ENCODE data around the gene SH2D4B. TPM values are rescaled to one million over a fixed set of nuclear protein-coding genes. Genes with fewer than 3 reads are reported as not detected.

The SH2D4B gene
- total and polyA plus RNA-seq, 8 donors: 0.09 to 0.37 (median 0.20) TPM

DNA sequence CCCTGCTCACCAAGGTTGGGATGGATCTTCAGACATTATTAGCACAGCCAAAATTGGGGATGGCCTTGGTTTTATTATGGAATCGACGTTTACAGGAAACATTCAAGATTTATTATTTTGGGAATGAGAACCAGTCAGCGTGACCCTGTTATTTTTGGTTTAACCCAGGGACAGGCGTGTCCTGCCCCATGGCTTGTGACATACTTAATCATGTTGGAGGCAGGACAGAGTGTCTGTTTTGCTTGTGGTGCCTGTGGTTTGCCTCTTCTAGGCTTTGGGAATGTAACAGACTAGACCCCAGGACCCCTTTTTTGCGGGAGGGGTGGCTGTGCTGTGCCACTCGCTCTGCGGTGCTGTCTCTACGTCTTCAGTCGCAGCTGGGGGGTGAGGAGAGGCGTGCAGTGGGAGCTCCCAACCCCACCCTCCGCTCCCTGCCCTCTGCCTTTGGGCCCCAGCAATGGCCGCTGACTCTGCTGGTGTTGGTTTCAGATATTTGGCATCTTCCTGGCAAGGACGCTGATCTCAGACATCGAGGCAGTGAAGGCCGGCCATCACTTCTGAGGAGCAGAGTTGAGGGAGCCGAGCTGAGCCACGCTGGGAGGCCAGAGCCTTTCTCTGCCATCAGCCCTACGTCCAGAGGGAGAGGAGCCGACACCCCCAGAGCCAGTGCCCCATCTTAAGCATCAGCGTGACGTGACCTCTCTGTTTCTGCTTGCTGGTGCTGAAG, 20.1 kb upstream of the SH2D4B start:
- no peaks in the 10 kb centered on the region for H3K9me3 ChIP-seq
- H3K27ac ChIP-seq: peak overlapping the region in 1 of 2 donors; percentile 48
- H3K36me3 ChIP-seq: peaks cover 4 to 100% of the 10 kb centered on the region in 2 donors
- H3K4me1 ChIP-seq: peaks cover 0 to 31% of the 10 kb centered on the region in 2 donors
- intact Hi-C loops (cut with DNase I): no loop called here
- TF ChIP-seq, protein P1, sequence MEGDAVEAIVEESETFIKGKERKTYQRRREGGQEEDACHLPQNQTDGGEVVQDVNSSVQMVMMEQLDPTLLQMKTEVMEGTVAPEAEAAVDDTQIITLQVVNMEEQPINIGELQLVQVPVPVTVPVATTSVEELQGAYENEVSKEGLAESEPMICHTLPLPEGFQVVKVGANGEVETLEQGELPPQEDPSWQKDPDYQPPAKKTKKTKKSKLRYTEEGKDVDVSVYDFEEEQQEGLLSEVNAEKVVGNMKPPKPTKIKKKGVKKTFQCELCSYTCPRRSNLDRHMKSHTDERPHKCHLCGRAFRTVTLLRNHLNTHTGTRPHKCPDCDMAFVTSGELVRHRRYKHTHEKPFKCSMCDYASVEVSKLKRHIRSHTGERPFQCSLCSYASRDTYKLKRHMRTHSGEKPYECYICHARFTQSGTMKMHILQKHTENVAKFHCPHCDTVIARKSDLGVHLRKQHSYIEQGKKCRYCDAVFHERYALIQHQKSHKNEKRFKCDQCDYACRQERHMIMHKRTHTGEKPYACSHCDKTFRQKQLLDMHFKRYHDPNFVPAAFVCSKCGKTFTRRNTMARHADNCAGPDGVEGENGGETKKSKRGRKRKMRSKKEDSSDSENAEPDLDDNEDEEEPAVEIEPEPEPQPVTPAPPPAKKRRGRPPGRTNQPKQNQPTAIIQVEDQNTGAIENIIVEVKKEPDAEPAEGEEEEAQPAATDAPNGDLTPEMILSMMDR (IDR thresholded peaks at IDR 0.05): no peak
- no peak overlapping the region for H3K4me3 ChIP-seq
- no peak for ATAC-seq
- no peaks in the 10 kb centered on the region for H3K27me3 ChIP-seq
- DNase-seq: peak in 1 of 4 donors; percentile 31

DNA sequence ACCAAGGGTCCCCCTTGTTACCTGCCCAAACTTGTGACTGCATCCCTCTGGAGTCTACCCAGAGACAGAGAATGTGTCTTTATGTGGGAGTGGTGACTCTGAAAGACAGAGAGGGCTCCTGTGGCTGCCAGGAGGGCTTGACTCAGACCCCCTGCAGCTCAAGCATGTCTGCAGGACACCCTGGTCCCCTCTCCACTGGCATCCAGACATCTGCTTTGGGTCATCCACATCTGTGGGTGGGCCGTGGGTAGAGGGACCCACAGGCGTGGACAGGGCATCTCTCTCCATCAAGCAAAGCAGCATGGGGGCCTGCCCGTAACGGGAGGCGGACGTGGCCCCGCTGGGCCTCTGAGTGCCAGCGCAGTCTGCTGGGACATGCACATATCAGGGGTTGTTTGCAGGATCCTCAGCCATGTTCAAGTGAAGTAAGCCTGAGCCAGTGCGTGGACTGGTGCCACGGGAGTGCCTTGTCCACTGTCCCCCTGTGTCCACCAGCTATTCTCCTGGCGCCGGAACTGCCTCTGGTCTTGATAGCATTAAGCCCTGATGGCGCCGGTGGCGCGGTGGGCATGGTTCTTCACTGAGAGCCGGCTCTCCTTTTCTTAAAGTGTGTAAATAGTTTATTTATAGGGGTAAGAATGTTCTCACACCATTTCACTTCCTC, 19.4 kb upstream of the SH2D4B start:
- no peaks in the 10 kb centered on the region for H3K27me3 ChIP-seq
- peaks cover 3 to 94% of the 10 kb centered on the region in 2 donors for H3K36me3 ChIP-seq
- H3K4me3 ChIP-seq: no peak overlapping the region
- H3K9me3 ChIP-seq: no peaks in the 10 kb centered on the region
- H3K27ac ChIP-seq: peak overlapping the region in 1 of 2 donors; percentile 48
- intact Hi-C loops (cut with DNase I): no loop called here
- TF ChIP-seq, protein P1 (IDR thresholded peaks at IDR 0.05): no peak
- peaks cover 0 to 31% of the 10 kb centered on the region in 2 donors for H3K4me1 ChIP-seq
- DNase-seq: peak in 1 of 4 donors; percentile 32
- no peak for ATAC-seq

- TF ChIP-seq, protein P1 (IDR thresholded peaks at IDR 0.05): no peak
These were observed 18.8 kb upstream of the SH2D4B start for GRCh38 chr10:80518807-80519360.

GRCh38 chr10:80519936-80520650, 17.6 kb upstream of the SH2D4B start:
- Histone ChIP-seq H3K27me3 (no peaks in the 10 kb centered on the region), H3K27ac (no peak overlapping the region), H3K9me3 (no peaks in the 10 kb centered on the region), H3K4me3 (no peak overlapping the region), H3K36me3 (peaks cover 0 to 76% of the 10 kb centered on the region in 2 donors), H3K4me1 (peaks cover 0 to 48% of the 10 kb centered on the region in 2 donors)
- intact Hi-C loops (cut with DNase I): no loop called here
- DNase-seq: peak in 1 of 4 donors; percentile 22
- ATAC-seq: no peak
- TF ChIP-seq, protein P1 (IDR thresholded peaks at IDR 0.05): no peak

More at GRCh38 chr10:80518807-80519360, 18.8 kb upstream of the SH2D4B start:
- Histone ChIP-seq H3K27ac (peak overlapping the region in 1 of 2 donors; percentile 48), H3K4me3 (no peak overlapping the region), H3K9me3 (no peaks in the 10 kb centered on the region), H3K36me3 (peaks cover 0 to 88% of the 10 kb centered on the region in 2 donors), H3K4me1 (peaks cover 0 to 36% of the 10 kb centered on the region in 2 donors), H3K27me3 (no peaks in the 10 kb centered on the region)
- intact Hi-C loops (cut with DNase I): no loop called here
- ATAC-seq: no peak
- peak in 1 of 4 donors; percentile 31 for DNase-seq

Data from left lung (tissue), 10 donors.